Activated naive CD8-positive, alpha-beta T cell treated with anti-CD3 and anti-CD28 coated beads, Interleukin-2, amount 10 ng/mL, durations not matched to agents 7 days and 5 days (primary cell): ENCODE results near the gene NAA25. TPM values are rescaled to one million over a fixed set of nuclear protein-coding genes. Genes with fewer than 3 reads are reported as not detected.

Source experiments
- ATAC-seq: fragments of 150-1000 bp; cut with Tn5 transposase; one replicate; pipeline ENCODE4 v1.10.0; 2021; ENCODE audit warnings: low read depth, moderate library complexity
- POLR2A ChIA-PET: fragments of 350-600 bp; sonication (Branson Sonifier 250); formaldehyde crosslinking; loops from one replicate; lab custom pipeline; 2021; ENCODE audit warnings: antibody characterized with exemption; lab: Charles Lee
- DNase-seq: peaks from one replicate; pipeline ENCODE4 v3.0.0; 2021
- H3K27ac Mint-ChIP-seq: one replicate; pipeline ENCODE4 v1.8.0; 2022; ENCODE audit warnings: mild to moderate bottlenecking, mixed read lengths
- H3K27me3 Mint-ChIP-seq: one replicate; pipeline ENCODE4 v1.8.0; 2022; ENCODE audit warnings: mild to moderate bottlenecking, moderate library complexity, mixed read lengths
- H3K36me3 Mint-ChIP-seq: one replicate; pipeline ENCODE4 v1.8.0; 2021; ENCODE audit warnings: mild to moderate bottlenecking, mixed read lengths
- H3K4me1 Mint-ChIP-seq: one replicate; pipeline ENCODE4 v1.8.0; 2021; ENCODE audit warnings: mixed read lengths
- H3K4me3 Mint-ChIP-seq: one replicate; pipeline ENCODE4 v1.8.0; 2022; ENCODE audit warnings: mild to moderate bottlenecking, moderate library complexity, mixed read lengths
- H3K9me3 Mint-ChIP-seq: one replicate; pipeline ENCODE4 v1.8.0; 2021; ENCODE audit warnings: mixed read lengths
- total RNA-seq, 2 experiments: library from RNA; stranded (reverse); gene quantifications; one replicate each; pipeline ENCODE4 v1.2.3, GENCODE V29; 2021

The NAA25 gene
- total RNA-seq, 2 experiments from 2014 or later = 26.0 to 28.5 TPM

DNA sequence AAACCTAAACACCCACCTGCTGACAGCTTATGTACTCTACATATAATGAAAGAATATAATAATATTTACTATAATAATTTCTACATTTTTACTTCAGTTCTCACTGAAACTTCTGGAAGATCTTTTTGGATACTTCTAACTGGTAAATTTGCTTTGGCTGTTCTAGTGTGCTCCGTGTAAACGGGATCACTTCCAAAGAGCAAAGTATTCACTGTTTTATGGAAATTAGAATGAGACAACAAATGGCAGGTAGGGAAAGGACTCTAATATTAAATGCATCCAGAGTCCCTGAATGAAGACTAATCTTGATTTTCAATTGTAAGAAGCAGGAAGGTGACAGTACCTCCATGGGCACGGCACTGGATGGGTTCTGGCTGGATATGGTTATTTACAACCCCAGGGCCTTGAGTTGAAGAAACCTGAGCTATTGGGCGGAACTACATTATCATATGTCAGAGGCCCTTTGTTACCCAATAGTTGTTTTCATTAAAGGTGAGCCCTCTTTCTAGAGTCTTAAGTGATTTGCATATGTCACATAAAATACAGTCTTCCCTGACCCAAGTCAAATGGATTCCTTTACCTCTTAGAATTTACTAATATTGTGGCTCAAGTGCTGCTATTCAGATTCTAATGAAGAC lies 84.7 kb downstream of the NAA25 start:
- no peak for DNase-seq
- no peak for ATAC-seq
- Mint-ChIP-seq H3K4me3 (no peak overlapping the region), H3K9me3 (no peaks in the 10 kb centered on the region), H3K4me1 (peaks cover 12% of the 10 kb centered on the region), H3K27me3 (no peaks in the 10 kb centered on the region), H3K27ac (no peak overlapping the region), H3K36me3 (peaks cover 17% of the 10 kb centered on the region)
- POLR2A ChIA-PET = interaction anchor here (0.7 to 2.0 kb wide), 2 partner anchors 10 to 182 kb away, joined by 3 to 16 read pairs; partner anchors contain the start of genes ERP29, MAPKAPK5 and TMEM116

DNA sequence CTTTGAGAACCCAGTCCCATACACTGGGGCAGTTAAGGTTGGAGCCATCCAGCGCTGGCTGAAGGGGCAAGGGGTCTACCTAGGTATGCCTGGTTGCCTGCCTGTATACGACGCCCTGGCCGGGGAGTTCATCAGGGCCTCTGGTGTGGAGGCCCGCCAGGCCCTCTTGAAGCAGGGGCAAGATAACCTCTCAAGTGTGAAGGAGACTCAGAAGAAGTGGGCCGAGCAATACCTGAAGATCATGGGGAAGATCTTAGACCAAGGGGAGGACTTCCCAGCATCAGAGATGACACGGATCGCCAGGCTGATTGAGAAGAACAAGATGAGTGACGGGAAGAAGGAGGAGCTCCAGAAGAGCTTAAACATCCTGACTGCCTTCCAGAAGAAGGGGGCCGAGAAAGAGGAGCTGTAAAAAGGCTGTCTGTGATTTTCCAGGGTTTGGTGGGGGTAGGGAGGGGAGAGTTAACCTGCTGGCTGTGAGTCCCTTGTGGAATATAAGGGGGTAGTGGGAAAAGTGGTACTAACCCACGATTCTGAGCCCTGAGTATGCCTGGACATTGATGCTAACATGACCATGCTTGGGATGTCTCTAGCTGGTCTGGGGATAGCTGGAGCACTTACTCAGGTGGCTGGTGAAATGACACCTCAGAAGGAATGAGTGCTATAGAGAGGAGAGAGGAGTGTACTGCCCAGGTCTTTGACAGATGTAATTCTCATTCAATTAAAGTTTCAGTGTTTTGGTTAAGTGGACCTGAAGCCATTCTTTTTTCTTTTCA lies 86.2 kb downstream of the NAA25 start:
- peaks cover 13% of the 10 kb centered on the region for H3K36me3 Mint-ChIP-seq
- H3K27ac Mint-ChIP-seq = no peak overlapping the region
- peaks cover 16% of the 10 kb centered on the region for H3K4me1 Mint-ChIP-seq
- POLR2A ChIA-PET = interaction anchor here (1.0 to 2.0 kb wide), 3 partner anchors 9 to 108 kb away, joined by 3 to 16 read pairs (median 5); partner anchors contain the start of genes ERP29 and TMEM116
- H3K9me3 Mint-ChIP-seq = no peaks in the 10 kb centered on the region
- no peaks in the 10 kb centered on the region for H3K27me3 Mint-ChIP-seq
- no peak overlapping the region for H3K4me3 Mint-ChIP-seq
- DNase-seq (no peak), ATAC-seq (no peak)

DNA sequence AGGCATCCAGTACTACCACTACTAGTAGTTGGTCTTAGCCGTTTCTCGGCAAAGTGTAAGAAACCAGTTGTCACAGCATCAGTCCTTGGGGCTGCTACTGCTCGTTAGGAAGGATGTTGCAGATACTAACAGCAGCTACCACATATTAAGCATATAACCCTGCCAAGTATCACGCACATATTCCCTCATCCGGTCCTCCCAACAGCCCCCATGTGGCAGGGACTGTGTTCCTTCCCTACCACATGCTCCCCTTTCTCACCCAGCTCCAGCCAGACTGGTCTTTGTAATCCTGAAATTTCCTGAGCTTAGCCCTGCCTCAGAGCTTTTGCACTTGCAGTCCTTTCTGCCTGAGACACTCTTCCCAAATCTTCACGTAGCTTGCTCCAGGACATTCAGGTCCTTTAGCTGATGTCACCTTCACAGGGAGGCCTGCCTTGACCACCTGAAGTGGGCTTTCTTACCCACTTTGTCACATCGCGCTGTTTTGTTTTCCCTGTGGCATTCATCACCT lies 87.6 kb downstream of the NAA25 start:
- Mint-ChIP-seq H3K36me3 (peaks cover 16% of the 10 kb centered on the region), H3K4me1 (peaks cover 18% of the 10 kb centered on the region), H3K4me3 (no peak overlapping the region), H3K27ac (no peak overlapping the region), H3K9me3 (peaks cover 2% of the 10 kb centered on the region), H3K27me3 (no peaks in the 10 kb centered on the region)
- POLR2A ChIA-PET = interaction anchor here (1.3 to 1.7 kb wide), 2 partner anchors 76 to 109 kb away, joined by 5 to 7 read pairs; no protein-coding TSS in a partner anchor
- DNase-seq (no peak), ATAC-seq (no peak)

DNA sequence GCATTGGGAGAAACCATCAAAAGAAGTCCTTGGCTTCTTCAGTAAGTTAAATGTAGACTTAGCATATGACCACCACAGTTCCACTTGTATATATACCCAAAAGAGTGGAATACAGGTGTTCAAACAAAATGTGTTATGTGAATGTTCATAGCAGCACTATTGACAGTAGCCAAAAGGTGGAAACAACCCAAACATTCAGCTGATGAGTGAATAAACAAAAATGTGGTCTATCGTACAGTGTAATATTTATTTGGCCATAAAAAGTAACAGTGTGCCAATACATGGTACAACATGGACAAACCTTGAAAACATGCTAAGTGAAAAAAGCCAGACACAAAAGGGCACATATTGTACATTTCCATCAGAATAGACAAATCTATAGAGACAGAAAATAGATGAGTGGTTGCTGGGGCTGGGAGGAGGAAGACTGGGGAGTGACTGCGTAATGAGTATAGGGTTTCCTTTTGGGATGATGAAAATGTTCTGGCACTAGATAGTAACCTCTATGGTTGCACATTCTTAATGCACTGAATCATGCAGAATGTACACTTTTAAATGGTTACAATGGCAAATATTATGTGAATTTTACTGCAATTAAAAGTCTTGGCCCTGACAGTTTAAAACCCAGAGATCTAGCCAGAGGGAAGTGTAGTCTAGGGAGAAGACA lies 89.9 kb downstream of the NAA25 start:
- peaks cover 6% of the 10 kb centered on the region for H3K9me3 Mint-ChIP-seq
- no peak for DNase-seq
- POLR2A ChIA-PET = no interaction called here
- H3K27ac Mint-ChIP-seq = peak overlapping the region; percentile 6
- peaks cover 20% of the 10 kb centered on the region for H3K36me3 Mint-ChIP-seq
- H3K4me1 Mint-ChIP-seq = peaks cover 27% of the 10 kb centered on the region
- no peak overlapping the region for H3K4me3 Mint-ChIP-seq
- H3K27me3 Mint-ChIP-seq = no peaks in the 10 kb centered on the region
- ATAC-seq = no peak

DNA sequence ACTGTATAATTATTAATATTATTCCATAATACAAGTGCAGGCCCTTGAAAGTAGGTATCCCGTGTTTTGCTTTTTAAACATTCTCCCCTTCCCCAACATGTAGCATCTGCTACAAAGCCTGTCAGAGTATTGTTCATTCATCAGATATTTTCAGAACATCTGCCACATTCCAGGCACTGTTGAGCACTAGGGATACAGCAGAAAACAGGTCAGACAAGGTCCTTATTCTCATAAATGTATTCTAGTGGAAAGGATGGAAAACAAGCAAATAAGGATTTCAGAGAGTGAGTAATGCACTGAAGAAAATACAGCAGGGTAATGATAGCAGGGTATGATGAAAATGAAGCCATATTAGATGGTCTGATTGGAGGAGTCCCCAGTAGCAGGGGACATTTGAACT lies 91.5 kb downstream of the NAA25 start:
- Mint-ChIP-seq H3K27me3 (no peaks in the 10 kb centered on the region), H3K9me3 (peaks cover 6% of the 10 kb centered on the region), H3K36me3 (peaks cover 20% of the 10 kb centered on the region), H3K27ac (peak overlapping the region; percentile 4), H3K4me1 (peaks cover 28% of the 10 kb centered on the region), H3K4me3 (no peak overlapping the region)
- ATAC-seq (no peak), DNase-seq (no peak)
- POLR2A ChIA-PET = no interaction called here

DNA sequence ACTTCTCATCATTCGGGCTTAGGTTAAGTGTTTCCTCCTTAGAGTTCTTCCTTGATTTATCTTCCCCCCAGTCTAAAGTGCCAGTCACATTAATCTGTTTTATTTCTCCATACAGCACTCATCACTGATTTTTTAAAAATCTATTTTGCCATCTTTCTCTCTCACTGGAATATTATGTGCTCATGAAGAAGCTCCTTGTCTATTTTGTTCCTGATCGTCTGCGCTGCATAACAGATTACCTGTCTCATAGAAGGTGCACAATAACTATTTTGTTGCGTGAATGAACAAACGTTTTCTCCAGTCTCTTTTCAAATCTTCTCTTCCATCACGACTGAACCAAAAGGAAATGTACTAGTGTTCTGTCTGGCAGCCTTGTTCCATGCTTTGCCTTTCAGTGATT lies 92.6 kb downstream of the NAA25 start:
- peaks cover 8% of the 10 kb centered on the region for H3K9me3 Mint-ChIP-seq
- H3K4me1 Mint-ChIP-seq = peaks cover 37% of the 10 kb centered on the region
- H3K36me3 Mint-ChIP-seq = peaks cover 30% of the 10 kb centered on the region
- POLR2A ChIA-PET = interaction anchor here (6.5 kb wide), 1 partner anchor 18 kb away, joined by 218 read pairs; no protein-coding TSS in a partner anchor
- DNase-seq (no peak), ATAC-seq (no peak)
- peak overlapping the region; percentile 57 for H3K27ac Mint-ChIP-seq
- peak overlapping the region; percentile 54 for H3K4me3 Mint-ChIP-seq
- no peaks in the 10 kb centered on the region for H3K27me3 Mint-ChIP-seq

DNA sequence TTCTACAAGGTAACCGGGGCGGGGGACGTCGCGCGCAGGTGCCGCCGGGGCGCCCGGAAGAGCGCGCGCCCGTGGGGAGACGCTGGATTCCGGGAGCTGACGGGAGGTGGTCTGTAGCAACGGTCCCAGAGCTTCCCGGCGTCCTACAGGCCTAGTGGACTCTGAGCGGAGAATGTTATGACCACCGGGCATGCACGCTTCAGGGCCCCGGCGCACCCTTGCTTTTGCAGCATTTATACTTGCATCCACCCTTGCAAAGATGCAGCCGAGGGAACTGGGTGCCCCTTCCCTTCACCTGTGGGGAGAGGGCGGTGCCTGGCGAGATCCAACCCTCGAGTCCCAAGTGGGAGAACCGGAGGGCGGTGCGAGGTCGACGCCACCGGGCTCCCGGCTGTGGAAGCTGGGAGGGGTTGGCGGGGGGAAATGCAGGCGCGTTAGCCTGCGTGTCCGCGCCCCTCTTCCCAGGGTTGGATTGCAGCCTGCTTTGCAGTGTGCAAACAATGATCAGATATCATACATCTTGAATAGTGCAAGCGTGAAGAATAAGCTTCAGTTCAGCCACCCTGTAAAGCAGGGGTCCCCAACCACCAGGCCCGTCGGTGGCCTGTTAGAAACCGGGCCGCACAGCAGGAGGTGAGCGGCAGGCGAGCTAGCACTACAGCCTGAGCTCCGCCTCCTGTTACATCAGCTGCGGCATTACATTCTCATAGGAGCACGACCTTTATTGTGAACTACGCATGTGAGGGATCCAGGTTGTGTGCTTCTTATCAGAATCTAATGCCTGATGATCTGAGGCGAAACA lies 94.8 kb downstream of the NAA25 start:
- H3K36me3 Mint-ChIP-seq = peaks cover 34% of the 10 kb centered on the region
- no peaks in the 10 kb centered on the region for H3K27me3 Mint-ChIP-seq
- POLR2A ChIA-PET = interaction anchor here (0.6 to 6.5 kb wide), 21 partner anchors 9 to 964 kb away, joined by 3 to 218 read pairs (median 6); partner anchors contain the start of genes NAA25 and TRAFD1
- DNase-seq = peak; percentile 70
- H3K9me3 Mint-ChIP-seq = peaks cover 8% of the 10 kb centered on the region
- peak overlapping the region; percentile 82 for H3K4me3 Mint-ChIP-seq
- peak; percentile 51 for ATAC-seq
- H3K27ac Mint-ChIP-seq = peak overlapping the region; percentile 95
- peaks cover 41% of the 10 kb centered on the region for H3K4me1 Mint-ChIP-seq

DNA sequence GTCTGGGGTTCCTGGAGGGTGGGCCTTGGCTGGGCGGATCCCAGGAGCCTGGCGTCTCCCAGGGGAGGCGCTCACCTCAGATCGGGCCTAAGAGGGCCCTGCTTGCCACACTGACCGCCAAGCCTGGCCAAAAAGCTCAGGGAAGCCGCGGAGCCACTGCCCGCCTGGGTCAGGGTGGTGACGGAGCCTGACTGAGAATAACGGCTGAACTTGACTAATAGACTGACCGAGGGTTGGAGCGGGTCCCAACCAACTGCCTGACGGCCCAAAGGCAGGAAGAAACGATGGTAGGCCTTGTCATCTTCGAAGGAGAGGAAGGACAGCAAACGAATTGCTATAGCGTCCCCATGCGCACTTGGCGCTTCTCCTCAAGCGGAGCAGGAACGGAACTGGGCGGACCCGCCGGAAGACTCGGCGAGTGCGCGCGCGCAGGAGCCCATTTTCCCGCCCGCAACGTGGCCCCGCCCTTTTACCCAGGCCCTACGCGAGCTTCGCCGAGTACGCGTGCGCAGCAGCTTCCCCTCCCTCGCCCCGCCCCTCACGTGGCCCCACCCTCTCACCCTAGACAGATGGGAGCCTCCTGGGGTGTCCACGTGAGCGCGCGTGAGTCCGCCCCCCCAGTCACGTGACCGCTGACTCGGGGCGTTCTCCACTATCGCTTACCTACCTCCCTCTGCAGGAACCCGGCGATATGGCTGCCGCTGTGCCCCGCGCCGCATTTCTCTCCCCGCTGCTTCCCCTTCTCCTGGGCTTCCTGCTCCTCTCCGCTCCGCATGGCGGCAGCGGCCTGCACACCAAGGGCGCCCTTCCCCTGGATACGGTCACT lies 95.6 kb downstream of the NAA25 start, which contains the start of the genes ERP29 and TMEM116:
Gene ERP29, plus strand, starts transcription at position 652 of the 826 bp plus-strand sequence. Its CDS starts 40 bp downstream, at position 692.
Gene TMEM116, minus strand, starts transcription at position 391 of the 826 bp plus-strand sequence. CDS start 7,895 bp downstream, outside the sequence.
- POLR2A ChIA-PET = interaction anchor here (0.6 to 6.5 kb wide), 16 partner anchors 10 to 268 kb away, joined by 3 to 218 read pairs (median 8); partner anchors contain the start of genes MAPKAPK5, NAA25 and TRAFD1
- H3K4me3 Mint-ChIP-seq = peak within 1 kb of the TSS; percentile 82
- peaks cover 35% of the 10 kb centered on the region for H3K4me1 Mint-ChIP-seq
- H3K9me3 Mint-ChIP-seq = peaks cover 8% of the 10 kb centered on the region
- DNase-seq = peak; percentile 100
- H3K27ac Mint-ChIP-seq = peak within 1 kb of the TSS; percentile 98
- peak; percentile 82 for ATAC-seq
- H3K36me3 Mint-ChIP-seq = peaks cover 33% of the 10 kb centered on the region
- no peaks in the 10 kb centered on the region for H3K27me3 Mint-ChIP-seq

DNA sequence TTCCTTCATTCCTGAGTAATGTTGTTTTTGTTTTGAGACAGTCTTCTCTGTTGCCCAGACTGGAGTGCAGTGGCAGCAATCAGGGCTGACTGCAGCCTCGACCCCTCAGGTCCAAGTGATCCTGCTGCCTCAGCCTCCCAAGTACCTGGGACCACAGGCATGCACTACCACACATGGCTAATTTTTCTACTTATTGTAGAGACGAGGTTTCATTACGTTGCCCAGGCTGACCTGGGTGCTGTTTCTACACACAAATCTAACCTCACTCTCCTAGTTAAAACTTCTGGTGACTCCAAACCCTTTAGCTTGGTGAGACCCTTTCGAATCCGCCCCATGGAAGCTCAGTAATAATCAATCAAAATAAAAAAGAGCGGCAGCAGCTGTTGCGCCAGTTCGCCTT lies 96.9 kb downstream of the NAA25 start:
- peak overlapping the region; percentile 98 for H3K27ac Mint-ChIP-seq
- peaks cover 32% of the 10 kb centered on the region for H3K4me1 Mint-ChIP-seq
- H3K9me3 Mint-ChIP-seq = peaks cover 8% of the 10 kb centered on the region
- H3K36me3 Mint-ChIP-seq = peaks cover 33% of the 10 kb centered on the region
- POLR2A ChIA-PET = interaction anchor here (1.0 to 6.5 kb wide), 5 partner anchors 14 to 67 kb away, joined by 4 to 218 read pairs (median 9); no protein-coding TSS in a partner anchor
- DNase-seq (no peak), ATAC-seq (no peak)
- H3K27me3 Mint-ChIP-seq = no peaks in the 10 kb centered on the region
- H3K4me3 Mint-ChIP-seq = peak overlapping the region; percentile 82

DNA sequence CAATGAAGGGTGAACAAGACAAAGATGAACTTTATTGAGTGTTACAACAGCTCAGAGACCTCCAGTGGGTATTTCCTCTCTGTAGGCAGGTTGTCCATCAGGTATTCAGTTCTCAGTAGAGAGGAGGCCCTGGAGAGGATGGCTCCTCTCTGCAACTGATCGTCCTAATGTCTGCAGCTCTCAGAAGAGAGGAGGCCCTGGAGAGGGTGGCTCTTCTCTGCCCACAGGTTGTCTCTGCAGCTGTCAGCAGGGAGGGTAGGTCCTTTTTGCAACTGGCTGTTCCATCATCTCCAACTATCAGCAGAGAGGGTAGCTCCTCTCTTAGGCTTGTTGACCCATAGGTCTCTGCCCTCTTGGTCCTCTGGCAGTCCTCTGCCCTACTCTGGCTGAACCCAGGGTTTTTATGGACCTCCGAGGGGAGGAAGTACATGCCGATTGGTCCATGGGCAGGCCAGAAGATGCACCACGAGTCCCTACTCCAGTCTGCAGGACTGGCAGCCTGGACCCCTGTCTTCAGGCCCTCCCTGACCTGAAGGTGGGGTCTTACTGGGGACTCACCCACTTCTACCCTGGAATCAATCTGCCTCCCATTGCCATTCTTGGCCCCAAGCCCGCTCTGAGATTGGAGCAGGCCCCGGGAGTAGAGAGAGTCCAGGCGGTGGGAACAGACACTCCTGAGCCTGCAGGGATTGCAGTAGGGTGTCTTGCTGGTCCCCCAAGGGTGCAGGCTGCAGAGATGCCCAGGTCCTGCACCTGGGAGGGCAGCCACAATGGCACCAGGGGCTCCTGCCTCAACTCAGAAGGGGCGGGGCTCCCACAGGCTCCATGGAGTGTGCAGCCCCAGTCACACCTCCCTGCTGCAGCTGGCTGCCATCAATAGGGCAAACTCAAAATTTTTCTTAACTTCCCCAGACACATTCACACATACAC lies 97.9 kb downstream of the NAA25 start:
- H3K27ac Mint-ChIP-seq = peak overlapping the region; percentile 98
- ATAC-seq (no peak), DNase-seq (no peak)
- H3K27me3 Mint-ChIP-seq = no peaks in the 10 kb centered on the region
- POLR2A ChIA-PET = interaction anchor here (0.6 to 6.5 kb wide), 3 partner anchors 13 to 1862 kb away, joined by 3 to 218 read pairs (median 4); no protein-coding TSS in a partner anchor
- H3K9me3 Mint-ChIP-seq = peaks cover 3% of the 10 kb centered on the region
- peaks cover 25% of the 10 kb centered on the region for H3K36me3 Mint-ChIP-seq
- H3K4me1 Mint-ChIP-seq = peaks cover 31% of the 10 kb centered on the region
- H3K4me3 Mint-ChIP-seq = peak overlapping the region; percentile 82
